ENCODE data around the gene MLANA.

MLANA gene

GRCh38 chr9:5908918-5909317 lies 18.2 kb downstream of the MLANA start:
- DNase-seq: no peak

- no peak for DNase-seq
Observed at GRCh38 chr9:5909976-5910375, 19.3 kb downstream of the MLANA start.

GRCh38 chr9:5910413-5911057 lies 19.8 kb downstream of the MLANA start:
- no peak for DNase-seq

DNA sequence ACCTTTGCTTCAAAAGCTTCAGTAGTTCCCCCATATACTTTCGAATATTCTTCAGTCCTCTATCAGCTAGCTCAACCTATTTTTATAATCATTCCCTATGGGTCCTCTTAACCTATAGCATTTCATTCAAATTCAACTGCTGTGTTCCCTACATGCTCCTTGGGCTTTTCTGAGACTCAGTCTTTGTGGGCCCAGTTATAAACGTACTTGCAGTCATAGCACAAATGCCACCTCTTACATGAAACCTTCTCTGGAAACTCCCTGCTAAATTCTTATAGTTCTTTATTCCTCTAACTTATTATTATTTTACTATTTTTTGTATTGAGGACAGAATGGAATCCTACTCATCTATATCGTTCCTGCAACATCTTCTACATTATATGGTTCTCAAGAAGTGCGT lies 24.7 kb downstream of the MLANA start:
- DNase-seq: no peak

DNA sequence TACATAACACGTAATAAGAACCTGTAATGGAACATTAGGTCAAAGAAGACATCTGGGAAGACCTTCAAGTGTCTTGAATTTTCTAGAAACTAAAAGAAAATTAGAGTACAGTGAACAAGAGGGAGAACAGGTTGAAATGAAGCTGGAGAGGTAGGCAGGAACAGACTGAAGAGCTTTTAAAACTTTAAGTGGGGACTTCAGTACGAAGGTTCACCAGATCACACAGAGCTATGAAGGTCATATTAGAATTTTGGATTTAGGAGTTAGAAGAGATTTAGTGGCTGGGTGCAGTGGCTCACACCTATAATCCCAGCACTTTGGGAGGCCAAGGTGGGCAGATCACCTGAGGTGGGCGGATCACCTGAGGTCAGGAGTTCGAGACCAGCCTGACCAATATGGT lies 26.6 kb downstream of the MLANA start:
- no peak for DNase-seq

GRCh38 chr9:5917888-5918287 lies 27.2 kb downstream of the MLANA start:
- no peak for DNase-seq

GRCh38 chr9:5918460-5918859 lies 27.8 kb downstream of the MLANA start:
- DNase-seq: no peak

DNA sequence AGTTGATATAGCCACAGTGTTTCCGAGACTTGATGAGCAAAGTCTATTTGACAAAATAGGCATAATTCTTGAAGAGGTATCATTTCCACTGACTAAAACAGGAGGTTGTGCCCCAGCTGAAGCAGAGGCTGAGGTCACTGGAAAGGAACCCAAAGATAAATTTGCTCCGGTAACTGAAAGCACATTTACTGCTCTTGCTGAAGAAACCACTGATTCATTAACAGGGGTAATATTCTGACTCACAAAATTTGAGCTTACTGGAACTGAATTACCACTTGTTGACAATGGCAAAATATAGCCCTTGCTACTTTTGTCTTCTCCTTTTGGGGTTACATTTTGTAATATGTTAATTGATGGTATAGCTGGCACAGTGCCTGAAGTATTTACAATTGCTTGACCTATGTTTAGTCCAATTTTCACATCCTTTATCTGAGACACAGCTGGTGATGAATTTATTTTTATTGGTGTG lies 30.2 kb downstream of the MLANA start:
- DNase-seq: no peak

DNA sequence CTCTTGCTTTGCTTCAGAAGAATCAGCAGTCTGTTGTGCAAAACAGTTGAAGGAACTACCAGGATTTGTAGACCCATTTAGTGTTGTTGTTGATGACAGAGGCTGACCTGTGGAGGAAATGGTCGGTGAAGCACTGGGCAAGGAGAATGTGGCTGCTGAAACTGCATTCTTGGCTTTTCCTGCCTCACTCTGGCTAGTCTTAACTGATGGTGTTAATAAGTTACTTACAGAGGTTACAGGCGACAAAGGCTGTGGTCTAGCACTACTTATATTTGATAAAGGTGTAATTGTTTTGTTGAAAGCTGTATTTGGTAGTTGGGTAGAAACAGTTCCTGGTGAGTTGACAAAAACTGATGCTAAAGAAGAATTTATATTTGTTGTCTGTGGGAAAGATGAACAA lies 31.5 kb downstream of the MLANA start:
- no peak for DNase-seq

DNA sequence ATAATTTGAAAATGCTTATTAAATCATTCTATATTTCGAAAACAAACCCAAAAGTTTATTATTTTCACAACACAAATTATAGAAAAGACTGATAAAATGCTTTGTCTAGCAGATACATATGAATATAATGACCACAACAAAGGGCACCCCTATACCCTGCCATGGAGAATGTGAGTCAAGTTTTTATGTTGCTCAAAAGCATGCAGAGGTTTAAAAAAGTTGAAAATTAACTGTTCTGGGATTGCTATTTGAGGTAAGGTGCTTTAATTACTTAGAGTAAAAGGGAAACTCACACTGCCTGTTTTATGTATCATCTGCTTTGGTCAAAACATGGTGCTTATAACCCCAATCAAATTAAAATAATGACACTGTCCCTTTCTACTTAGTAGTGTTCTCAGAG lies 41.0 kb downstream of the MLANA start:
- DNase-seq: no peak

DNA sequence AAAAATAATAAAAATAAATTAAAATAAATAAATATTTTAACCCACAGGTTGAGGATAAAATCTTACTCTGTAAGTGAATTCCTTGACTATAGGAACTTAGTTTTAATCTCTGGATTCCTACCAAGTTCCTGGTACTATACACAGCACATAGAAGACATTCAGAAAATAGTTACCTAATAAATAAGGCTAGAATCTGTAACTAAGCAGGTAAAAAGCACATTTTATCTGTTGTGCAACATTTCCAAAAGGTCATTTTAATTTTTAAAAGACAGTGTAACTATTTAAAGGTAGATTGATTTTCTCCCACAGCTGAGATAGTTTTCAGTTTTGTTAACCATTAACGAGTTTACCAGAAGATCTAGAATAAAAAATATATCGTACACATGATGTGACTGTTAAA lies 47.8 kb downstream of the MLANA start:
- DNase-seq: no peak

DNA sequence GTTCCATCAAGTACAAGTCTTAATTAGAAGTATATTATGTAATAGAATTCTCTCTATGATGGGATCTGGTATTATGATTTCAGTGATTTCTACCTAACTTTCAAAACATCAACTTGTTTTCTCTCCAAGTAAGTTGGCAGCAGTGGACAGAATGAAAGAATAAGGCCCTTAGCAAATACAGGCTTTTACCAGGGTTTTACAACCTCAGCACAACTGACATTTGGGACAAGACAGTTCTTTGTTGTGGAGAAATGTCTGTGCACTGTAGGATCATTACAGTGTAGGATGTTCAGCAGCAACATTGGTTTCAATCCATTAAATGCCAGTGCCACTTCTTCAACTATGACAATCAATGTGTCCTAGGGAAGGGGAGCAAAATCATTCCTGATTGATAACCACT lies 48.8 kb downstream of the MLANA start:
- no peak for DNase-seq

DNA sequence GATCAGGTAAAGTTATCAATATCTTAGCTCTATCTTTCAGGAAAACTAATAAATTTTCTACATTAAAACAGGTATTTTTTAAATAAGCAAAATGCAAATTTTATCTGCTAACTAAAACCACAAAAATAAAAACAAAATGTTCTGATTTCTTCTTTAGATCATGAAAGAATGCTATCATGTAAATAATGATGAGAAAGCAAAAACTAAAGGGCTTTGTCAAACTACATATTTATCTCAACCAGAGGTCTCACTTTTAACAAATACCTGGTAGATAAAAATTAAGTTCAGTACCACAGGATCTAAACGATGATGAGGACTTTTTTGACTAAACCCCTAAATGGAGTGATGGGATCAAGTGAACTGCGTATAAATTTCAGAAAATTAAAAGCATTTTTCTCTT lies 50.5 kb downstream of the MLANA start:
- DNase-seq: no peak

DNA sequence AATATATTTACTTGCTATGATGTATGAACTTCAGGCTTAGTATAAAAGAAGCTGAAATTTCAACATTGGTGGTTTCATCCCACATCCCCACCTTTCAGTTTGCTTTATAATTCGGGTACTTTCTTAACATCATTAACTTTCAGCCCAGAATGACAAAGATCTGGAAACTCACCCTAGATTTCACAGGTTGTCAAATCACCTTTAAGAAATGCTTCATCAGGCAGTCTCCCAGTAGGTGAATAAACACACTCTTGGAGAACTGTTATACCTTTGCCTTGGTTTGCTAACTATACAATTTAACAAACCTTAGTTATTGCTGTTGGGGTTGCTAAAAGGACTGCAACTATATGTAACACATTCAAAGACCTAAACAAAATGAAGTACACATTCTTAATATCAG lies 54.4 kb downstream of the MLANA start:
- peak in 1 of 3 experiments; percentile 46 for DNase-seq

DNA sequence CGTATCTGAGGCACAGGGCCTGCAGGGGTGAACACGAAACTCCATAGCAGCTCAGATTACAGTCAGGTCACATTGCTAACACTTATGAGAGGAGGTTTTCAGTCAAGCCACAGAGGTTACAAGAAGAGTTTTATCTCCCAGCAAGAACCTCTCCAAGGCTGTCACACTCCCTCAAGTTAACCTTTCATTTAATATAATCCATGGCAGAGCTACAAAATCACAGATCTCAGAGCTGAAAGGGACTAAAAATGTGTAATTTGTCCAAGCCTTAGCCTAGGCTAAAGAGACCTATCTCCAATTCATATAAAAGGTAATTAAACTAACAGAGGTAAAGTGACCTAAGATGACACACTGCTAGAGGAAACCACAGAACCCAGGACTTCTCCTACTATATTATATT lies 57.2 kb downstream of the MLANA start:
- peak in 2 of 3 experiments; percentile 2 to 21 for DNase-seq

DNA sequence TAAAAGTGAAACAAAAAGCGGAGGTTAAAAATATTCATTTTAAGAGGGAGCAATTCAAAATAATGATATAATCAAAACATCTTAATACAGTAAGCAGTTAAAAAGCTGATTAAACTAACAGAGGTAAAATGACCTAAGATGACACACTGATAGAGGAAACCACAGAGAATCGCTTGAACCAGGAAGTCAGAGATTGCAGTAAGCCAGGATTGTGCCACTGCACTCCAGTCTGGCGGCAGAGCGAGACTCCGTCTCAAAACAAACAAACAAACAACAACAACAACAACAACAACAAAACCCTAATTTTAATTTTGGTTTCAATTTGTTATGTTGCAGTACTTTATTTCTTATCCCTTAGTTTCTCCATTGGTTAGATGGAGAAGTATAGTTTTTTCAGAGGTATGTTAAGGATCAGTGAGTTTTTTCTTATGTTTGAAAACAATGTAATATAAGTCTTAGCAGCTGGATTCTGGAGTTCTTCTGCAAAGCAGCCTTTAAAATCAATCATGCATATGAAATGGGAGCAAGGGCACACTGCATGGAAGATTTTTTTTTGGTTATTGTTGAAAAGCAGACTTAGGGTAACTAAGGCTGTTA lies 58.5 kb downstream of the MLANA start:
- DNase-seq: peak in 1 of 3 experiments; percentile 16

DNA sequence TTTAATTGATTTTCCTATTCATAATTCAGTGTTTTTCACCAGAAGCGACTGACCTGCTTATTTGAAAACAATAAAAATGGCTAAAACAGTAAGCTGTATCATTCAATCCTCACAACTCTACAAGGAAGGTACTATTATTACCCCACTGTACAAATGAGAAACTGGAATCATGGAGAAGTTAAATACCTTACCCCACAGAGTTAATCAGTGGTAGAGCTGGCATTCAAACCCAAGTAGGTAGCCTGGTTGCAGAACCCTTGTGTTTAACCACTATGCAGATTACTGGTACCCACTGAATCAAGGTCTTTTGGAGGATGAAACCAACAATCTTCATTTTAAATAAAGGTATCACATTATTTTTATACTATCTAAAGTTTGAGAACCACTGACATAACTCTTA lies 59.6 kb downstream of the MLANA start:
- DNase-seq: no peak

- no peak for DNase-seq
Observed at GRCh38 chr9:5951686-5952211, 61.1 kb downstream of the MLANA start.

GRCh38 chr9:5953743-5954707 lies 63.3 kb downstream of the MLANA start:
- peak in 1 of 3 experiments; percentile 16 for DNase-seq

GRCh38 chr9:5957166-5957565 lies 66.5 kb downstream of the MLANA start:
- peak in 1 of 3 experiments; percentile 14 for DNase-seq

DNA sequence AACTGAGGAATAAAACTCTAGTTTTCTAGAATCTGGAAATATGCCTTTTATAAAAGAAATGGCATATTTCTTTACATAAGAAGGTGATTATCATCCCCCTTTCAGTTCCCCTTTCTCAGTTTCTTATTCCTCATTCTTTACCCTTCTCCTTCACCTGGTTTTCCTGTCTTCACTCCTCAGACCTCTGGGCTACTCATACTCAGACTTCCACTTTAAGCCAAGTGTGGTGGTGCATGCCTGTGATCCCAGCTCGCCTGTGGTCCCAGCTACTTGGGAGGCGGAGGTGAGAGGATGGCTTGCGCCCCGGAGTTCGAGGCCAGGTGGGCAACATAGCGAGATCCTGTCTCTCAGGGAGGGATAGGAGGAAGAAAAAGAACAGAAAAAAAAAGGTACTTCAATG lies 67.6 kb downstream of the MLANA start:
- DNase-seq: no peak
